Natural killer cell (primary cell): ENCODE measurements around the gene SCARB2. TPM values are rescaled to one million over a fixed set of nuclear protein-coding genes. Genes with fewer than 3 reads are reported as not detected.

ENCODE experiments used
- ATAC-seq, 3 donors: fragments of 150-1000 bp in 2 of 3; fragments of 200-7000 bp in 1 of 3; cut with Tn5 transposase; 1 replicate in 1 of 3; 2 replicates in 2 of 3; pipeline ENCODE4 v1.10.0; 2021; ENCODE audit warnings: mild to moderate bottlenecking in 2 of 3, moderate library complexity in 2 of 3
- DNase-seq, 2 donors: peaks; one replicate each; pipeline versions ENCODE4 v3.0.0 to v3.0.0-alpha.2; 2013 to 2021; ENCODE audit warnings: mixed read lengths in 1 of 2
- H3K27ac ChIP-seq: one replicate; pipeline ENCODE4 v1.5.1; 2013; ENCODE audit warnings: mild to moderate bottlenecking, low read length
- H3K27me3 ChIP-seq: one replicate; pipeline ENCODE4 v1.6.1; 2013; ENCODE audit warnings: low read length; ENCODE audit not compliant: control insufficient read depth, insufficient read depth
- H3K36me3 ChIP-seq: one replicate; pipeline ENCODE4 v1.6.1; 2013; ENCODE audit warnings: low read length; ENCODE audit not compliant: control insufficient read depth, insufficient read depth
- H3K4me1 ChIP-seq: one replicate; pipeline ENCODE4 v1.6.1; 2013; ENCODE audit warnings: low read length; ENCODE audit not compliant: control insufficient read depth, insufficient read depth
- H3K4me3 ChIP-seq: one replicate; pipeline ENCODE4 v1.5.1; 2013; ENCODE audit warnings: low read length
- H3K9me3 ChIP-seq: one replicate; pipeline ENCODE4 v1.6.1; 2013; ENCODE audit warnings: low read length; ENCODE audit not compliant: control insufficient read depth, insufficient read depth
- H3K27ac Mint-ChIP-seq, 2 donors: one replicate each; pipeline ENCODE4 v1.8.0; 2022; ENCODE audit warnings: mild to moderate bottlenecking in 2 of 2, mixed read lengths in 2 of 2, moderate library complexity in 1 of 2
- H3K27me3 Mint-ChIP-seq, 2 donors: one replicate each; pipeline ENCODE4 v1.8.0; 2022; ENCODE audit warnings: low read depth in 2 of 2, mixed read lengths in 2 of 2
- H3K36me3 Mint-ChIP-seq: one replicate; pipeline ENCODE4 v1.8.0; 2022; ENCODE audit warnings: mixed read lengths
- H3K4me1 Mint-ChIP-seq, 2 donors: one replicate each; pipeline ENCODE4 v1.8.0; 2022; ENCODE audit warnings: mixed read lengths in 2 of 2
- H3K4me3 Mint-ChIP-seq: one replicate; pipeline ENCODE4 v1.8.0; 2022; ENCODE audit warnings: mild to moderate bottlenecking, moderate library complexity, mixed read lengths
- H3K9me3 Mint-ChIP-seq, 2 donors: one replicate each; pipeline ENCODE4 v1.8.0; 2022; ENCODE audit warnings: mixed read lengths in 2 of 2
- WGBS: methylation state at CpG from one replicate; pipeline ENCODE4 v1.1.7; 2013; ENCODE audit warnings: missing lambda C conversion rate; ENCODE audit not compliant: insufficient coverage; 5-methylcytosine and 5-hydroxymethylcytosine counted together
- intact Hi-C: fragments of 100-400 bp; cut with micrococcal nuclease; formaldehyde crosslinking; loops from one replicate; pipeline ENCODE4 v1.14.2; 2022
- total RNA-seq, 4 donors: library from RNA; stranded (reverse); fragments of 120-200 nt in 1 of 4; gene quantifications; one replicate each; pipeline versions ENCODE4 v1.2.3 to v1.2.4, GENCODE V29; 2013 to 2022
- TF ChIP-seq, protein P1 (sequence below): fragments of 200-600 bp; IDR thresholded peaks from one replicate; pipeline ENCODE4 v1.8.0; 2022; ENCODE audit warnings: antibody characterized with exemption

Gene SCARB2
- total RNA-seq, 3 donors from 2014 or later (not counting 1 experiment from before 2014, with no cell fraction given), result 22.0 to 39.0 (median 30.4) TPM

DNA sequence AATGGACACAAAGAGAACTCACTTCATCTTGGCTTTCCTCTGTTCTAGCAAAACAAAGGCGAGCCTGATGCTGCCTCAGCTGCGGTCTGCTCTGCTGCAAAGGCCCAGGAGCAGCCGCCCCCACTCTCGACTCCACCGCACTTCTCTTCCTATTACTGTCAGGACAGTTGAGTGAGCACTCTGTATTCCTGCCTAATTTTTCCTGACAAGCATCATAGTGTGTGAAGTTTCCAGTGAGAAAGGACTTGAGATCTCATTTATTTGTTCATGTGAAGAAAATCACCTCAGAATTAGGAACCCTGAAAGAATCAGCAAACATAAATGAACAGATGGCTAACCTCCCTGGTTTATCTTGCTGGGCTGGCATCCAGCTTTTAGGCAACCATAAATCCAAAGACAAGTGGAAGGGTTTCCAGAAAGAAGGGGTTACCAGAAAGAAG is 15.6 kb downstream of the SCARB2 start:
- Mint-ChIP-seq H3K36me3 (peaks cover 14% of the 10 kb centered on the region), H3K4me3 (no peak overlapping the region), H3K27ac (peak overlapping the region in 1 of 2 donors; percentile 47), H3K4me1 (peaks cover 34 to 35% of the 10 kb centered on the region in 2 donors), H3K27me3 (no peaks in the 10 kb centered on the region), H3K9me3 (no peaks in the 10 kb centered on the region)
- H3K27me3 ChIP-seq, result no peaks in the 10 kb centered on the region
- no peak overlapping the region for H3K4me3 ChIP-seq
- TF ChIP-seq, protein P1, sequence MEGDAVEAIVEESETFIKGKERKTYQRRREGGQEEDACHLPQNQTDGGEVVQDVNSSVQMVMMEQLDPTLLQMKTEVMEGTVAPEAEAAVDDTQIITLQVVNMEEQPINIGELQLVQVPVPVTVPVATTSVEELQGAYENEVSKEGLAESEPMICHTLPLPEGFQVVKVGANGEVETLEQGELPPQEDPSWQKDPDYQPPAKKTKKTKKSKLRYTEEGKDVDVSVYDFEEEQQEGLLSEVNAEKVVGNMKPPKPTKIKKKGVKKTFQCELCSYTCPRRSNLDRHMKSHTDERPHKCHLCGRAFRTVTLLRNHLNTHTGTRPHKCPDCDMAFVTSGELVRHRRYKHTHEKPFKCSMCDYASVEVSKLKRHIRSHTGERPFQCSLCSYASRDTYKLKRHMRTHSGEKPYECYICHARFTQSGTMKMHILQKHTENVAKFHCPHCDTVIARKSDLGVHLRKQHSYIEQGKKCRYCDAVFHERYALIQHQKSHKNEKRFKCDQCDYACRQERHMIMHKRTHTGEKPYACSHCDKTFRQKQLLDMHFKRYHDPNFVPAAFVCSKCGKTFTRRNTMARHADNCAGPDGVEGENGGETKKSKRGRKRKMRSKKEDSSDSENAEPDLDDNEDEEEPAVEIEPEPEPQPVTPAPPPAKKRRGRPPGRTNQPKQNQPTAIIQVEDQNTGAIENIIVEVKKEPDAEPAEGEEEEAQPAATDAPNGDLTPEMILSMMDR, result no peak
- H3K27ac ChIP-seq, result no peak overlapping the region
- intact Hi-C loops, result no loop called here
- ATAC-seq (no peak), DNase-seq (peak in 1 of 2 donors; percentile 27)
- WGBS, result 39% methylated on average over 5 of the region's 5 CpGs
- peaks cover 17% of the 10 kb centered on the region for H3K36me3 ChIP-seq
- H3K4me1 ChIP-seq, result peaks cover 20% of the 10 kb centered on the region
- no peaks in the 10 kb centered on the region for H3K9me3 ChIP-seq

DNA sequence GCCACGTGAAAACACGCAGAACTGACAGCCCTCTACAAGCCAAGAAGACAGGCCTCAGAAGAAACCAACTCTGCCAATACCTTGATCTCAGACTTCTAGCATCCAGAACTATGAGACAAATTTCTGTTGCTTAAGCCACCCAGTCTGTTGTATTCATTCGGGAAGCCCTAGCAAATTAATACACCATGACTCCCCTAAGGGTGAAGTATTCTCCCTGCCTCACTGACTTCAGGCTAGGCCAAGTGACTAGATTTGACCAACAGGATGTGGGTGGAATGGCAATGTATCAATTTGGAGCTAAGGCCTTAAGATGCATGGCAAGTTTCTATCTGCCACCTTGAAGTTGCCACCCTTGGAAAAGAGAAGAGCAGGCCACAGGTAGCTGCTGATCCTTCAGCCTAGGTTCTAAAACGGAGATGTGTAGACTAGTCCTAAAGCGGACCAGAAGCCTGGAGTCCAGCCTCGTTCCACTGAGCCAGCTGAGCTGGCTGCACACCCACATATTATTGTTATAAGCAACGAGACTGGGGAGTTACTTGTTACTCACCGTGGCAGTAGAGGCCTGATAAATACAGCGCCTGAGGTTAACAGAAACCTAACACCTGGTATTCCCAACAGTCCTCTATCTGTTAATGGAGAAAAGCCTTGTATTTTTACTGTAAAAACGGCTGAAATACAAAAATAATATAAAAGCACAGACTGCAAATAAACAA is 16.4 kb downstream of the SCARB2 start:
- Histone ChIP-seq H3K27ac (no peak overlapping the region), H3K27me3 (no peaks in the 10 kb centered on the region), H3K9me3 (peaks cover 5% of the 10 kb centered on the region), H3K4me1 (peaks cover 20% of the 10 kb centered on the region), H3K4me3 (no peak overlapping the region), H3K36me3 (peaks cover 20% of the 10 kb centered on the region)
- no peaks in the 10 kb centered on the region for H3K27me3 Mint-ChIP-seq
- peaks cover 34 to 38% of the 10 kb centered on the region in 2 donors for H3K4me1 Mint-ChIP-seq
- WGBS, result 93% methylated on average over 6 of the region's 10 CpGs
- intact Hi-C loops, result no loop called here
- no peak for DNase-seq
- H3K36me3 Mint-ChIP-seq, result peaks cover 22% of the 10 kb centered on the region
- no peak overlapping the region for H3K4me3 Mint-ChIP-seq
- no peak for ATAC-seq
- TF ChIP-seq, protein P1, result no peak
- H3K9me3 Mint-ChIP-seq, result peaks cover under 1 to 2% of the 10 kb centered on the region in 2 donors
- H3K27ac Mint-ChIP-seq, result no peak overlapping the region

DNA sequence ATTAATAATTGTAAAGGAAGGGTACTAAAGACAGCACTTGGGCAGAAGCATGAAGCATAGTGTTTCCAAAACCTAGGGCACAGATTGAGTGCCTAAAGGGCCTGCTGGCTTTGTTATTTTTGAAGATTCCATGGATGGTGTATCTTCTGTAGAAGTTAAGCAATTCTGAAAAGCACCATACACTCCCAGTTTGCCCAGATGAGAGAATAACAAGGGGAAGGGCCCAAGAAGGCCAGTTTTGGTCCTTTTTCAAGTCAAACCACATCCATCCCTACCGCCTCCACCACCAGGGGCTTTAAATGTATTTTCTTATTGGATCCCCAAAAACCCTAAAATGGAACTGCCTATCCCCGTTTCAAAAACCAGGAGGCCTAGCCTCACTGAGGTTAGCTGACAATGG is 17.2 kb downstream of the SCARB2 start:
- H3K27ac Mint-ChIP-seq, result no peak overlapping the region
- no peak for DNase-seq
- H3K4me1 Mint-ChIP-seq, result peaks cover 34 to 40% of the 10 kb centered on the region in 2 donors

More for the DNA sequence above, 17.2 kb downstream of the SCARB2 start:
- ATAC-seq, result no peak
- Histone ChIP-seq H3K36me3 (peaks cover 21% of the 10 kb centered on the region), H3K4me1 (peaks cover 20% of the 10 kb centered on the region), H3K4me3 (no peak overlapping the region), H3K27ac (no peak overlapping the region), H3K27me3 (no peaks in the 10 kb centered on the region), H3K9me3 (peaks cover 6% of the 10 kb centered on the region)
- 93% methylated on average over 2 of the region's 2 CpGs for WGBS
- H3K27me3 Mint-ChIP-seq, result no peaks in the 10 kb centered on the region
- TF ChIP-seq, protein P1, result no peak
- no peak overlapping the region for H3K4me3 Mint-ChIP-seq
- H3K36me3 Mint-ChIP-seq, result peaks cover 29% of the 10 kb centered on the region
- peaks cover 3 to 5% of the 10 kb centered on the region in 2 donors for H3K9me3 Mint-ChIP-seq
- intact Hi-C loops, result no loop called here
